ENCODE data around the gene HNRNPH2. TPM values are rescaled to one million over a fixed set of nuclear protein-coding genes. Genes with fewer than 3 reads are reported as not detected.

The HNRNPH2 gene
- total and polyA plus RNA-seq, 5 donors: 53.3 to 69.4 (median 58.2) TPM

- DNase-seq (no peak), ATAC-seq (no peak)
- Histone ChIP-seq H3K9me3 (ENCODE audit: control insufficient read depth, low read length) (no peaks in the 10 kb centered on the region), H3K27me3 (ENCODE audit: control insufficient read depth, insufficient read depth) (no peaks in the 10 kb centered on the region), H3K27ac (ENCODE audit: low read length) (no peak overlapping the region), H3K4me3 (ENCODE audit: low read length) (no peak overlapping the region), H3K4me1 (ENCODE audit: control insufficient read depth, insufficient read depth, low read length) (no peaks in the 10 kb centered on the region)
- intact Hi-C loops (cut with DNase I): no loop called here
- WGBS: 73% methylated on average over 3 of the region's 3 CpGs
Observed at GRCh38 chrX:101462892-101463291, 54.9 kb downstream of the HNRNPH2 start.

Other genes with a start within 250 kb of the HNRNPH2 start
- under 1 TPM; 0.03 to 0.17 (median 0.13) TPM for gene DRP2, start 188.4 kb upstream of the HNRNPH2 start, total RNA-seq
- 0.27 TPM for gene DRP2, start 188.4 kb upstream of the HNRNPH2 start, polyA plus RNA-seq
- not detected for gene TAF7L, start 116.9 kb upstream of the HNRNPH2 start, total RNA-seq
- not detected for gene TAF7L, start 116.9 kb upstream of the HNRNPH2 start, polyA plus RNA-seq
- 10 to 100 TPM; 14.4 to 20.3 (median 19.1) TPM for gene TIMM8A, start 59.5 kb upstream of the HNRNPH2 start, total RNA-seq
- 12.9 TPM for gene TIMM8A, start 59.5 kb upstream of the HNRNPH2 start, polyA plus RNA-seq
- 1 to 10 TPM; 1.6 to 3.6 (median 3.3) TPM for gene BTK, start 22.0 kb upstream of the HNRNPH2 start, total RNA-seq
- gene BTK, start 22.0 kb upstream of the HNRNPH2 start, polyA plus RNA-seq: 0.88 TPM
- gene RPL36A, start 17.2 kb upstream of the HNRNPH2 start, total RNA-seq: 100 to 1,000 TPM in 2 of 4 donors, 10 to 100 TPM in 2; 71.2 to 109 (median 99.8) TPM
- 1,005 TPM for gene RPL36A, start 17.2 kb upstream of the HNRNPH2 start, polyA plus RNA-seq
- 10 to 100 TPM; 10.4 to 20.5 (median 17.9) TPM for gene GLA, start 297 bp upstream of the HNRNPH2 start, total RNA-seq
- gene GLA, start 297 bp upstream of the HNRNPH2 start, polyA plus RNA-seq: 20.7 TPM
- 10 to 100 TPM in 1 of 4 donors, 1 to 10 TPM in 3; 8.4 to 10.3 (median 8.7) TPM for gene ARMCX4, start 77.2 kb downstream of the HNRNPH2 start, total RNA-seq
- gene ARMCX4, start 77.2 kb downstream of the HNRNPH2 start, polyA plus RNA-seq: 14.1 TPM
- gene ARMCX1, start 142.3 kb downstream of the HNRNPH2 start, total RNA-seq: 10 to 100 TPM; 35.3 to 45.6 (median 36.2) TPM
- 31.2 TPM for gene ARMCX1, start 142.3 kb downstream of the HNRNPH2 start, polyA plus RNA-seq
- gene ARMCX6, start 209.8 kb downstream of the HNRNPH2 start, total RNA-seq: 10 to 100 TPM; 27.6 to 45.3 (median 31.4) TPM
- gene ARMCX6, start 209.8 kb downstream of the HNRNPH2 start, polyA plus RNA-seq: 30.3 TPM
- gene ARMCX3, start 214.9 kb downstream of the HNRNPH2 start, total RNA-seq: 10 to 100 TPM; 67.2 to 79.4 (median 71.9) TPM
- gene ARMCX3, start 214.9 kb downstream of the HNRNPH2 start, polyA plus RNA-seq: 42.0 TPM